Pancreas (tissue), 10 donors: Measurements from ENCODE around the gene NFS1. TPM values are rescaled to one million over a fixed set of nuclear protein-coding genes. Genes with fewer than 3 reads are reported as not detected.

Source experiments
- ATAC-seq, 4 donors: fragments of 200-7000 bp; cut with Tn5 transposase; one replicate each; pipeline versions ENCODE4 v1.8.0 to v1.9.1; 2020; ENCODE audit warnings: mild to moderate bottlenecking in 4 of 4, moderate library complexity in 4 of 4
- DNase-seq, 6 donors: peaks; one replicate each; pipeline ENCODE4 v3.0.0-alpha.2; 2020
- FAIRE-seq: peaks from 2 replicates; lab custom pipeline; 2012; peaks lifted over from hg19 to GRCh38; lab: Jason Lieb, UNC
- H3K27ac ChIP-seq, 4 donors: fragments of 200-600 bp; sonication (generic); 1 replicate in 3 of 4; 2 replicates in 1 of 4; pipeline versions ENCODE4 v1.5.0 to v1.8.0; 2020
- H3K27me3 ChIP-seq, 4 donors: fragments of 200-600 bp; one replicate each; pipeline ENCODE4 v1.8.0; 2021
- H3K36me3 ChIP-seq, 3 donors: fragments of 200-600 bp; sonication (generic) in 1 of 3; one replicate each; pipeline versions ENCODE4 v1.5.0 to v1.8.0; 2020 to 2021
- H3K4me1 ChIP-seq, 3 donors: fragments of 200-600 bp; one replicate each; pipeline ENCODE4 v1.8.0; 2021
- H3K4me3 ChIP-seq, 4 donors: fragments of 200-600 bp; sonication (generic) in 2 of 4; one replicate each; pipeline versions ENCODE4 v1.5.0 to v1.8.0; 2020 to 2021
- H3K9me3 ChIP-seq, 4 donors: fragments of 200-600 bp; one replicate each; pipeline ENCODE4 v1.8.0; 2021
- CTCF ChIP-seq, 4 donors: fragments of 200-600 bp; sonication (generic) in 3 of 4; IDR thresholded peaks; one replicate each; pipeline versions ENCODE4 v1.5.0 to v1.8.0; 2021; ENCODE audit warnings: antibody characterized with exemption in 4 of 4
- whole genome bisulfite sequencing, 2 donors: extraction: QIAGEN DNeasy Blood & Tissue Kit; methylation state at CpG; one replicate each; pipeline ENCODE4 v1.1.7; 2013; 5-methylcytosine and 5-hydroxymethylcytosine counted together
- intact Hi-C, 3 donors: fragments of 100-400 bp; cut with DNase I; formaldehyde crosslinking; loops; one replicate each; pipeline versions ENCODE4 v1.11.1 to v1.14.2; 2022
- polyA plus RNA-seq, 2 donors: library from polyadenylated mRNA; stranded (reverse); fragments of 200-250 nt; gene quantifications; one replicate each; pipeline ENCODE4 v1.2.3, GENCODE V29; 2013
- total RNA-seq, 6 donors: library from RNA; stranded (reverse); fragmentation: NEBNext Ultra II Directional in 4 of 6; extraction: Animal tissue kit (Norgen Biotek cat#: 25700) in 4 of 6; gene quantifications; one replicate each; pipeline versions ENCODE4 v1.2.1 to v1.2.4, GENCODE V29; 2021 to 2023
- donor health status: healthy with polysubstance abuse.
- donor health status: DM: no; HTN: no; CAD: no; lungs with moderate emphysema.
- donor health status: DM: no; HTN: no; CAD: no.
- donor health status: control.
- donor health status: control.
- donor health status: Bipolar disorder and iron deficiency.
- donor health status: DM: yes; HTN: yes; CAD: no.
- donor health status: DM: no; HTN: no; CAD: no.
- donor health status: DM: no; HTN: no; CAD: no.
- donor health status: DM: yes; HTN: yes; CAD: no.

Gene NFS1
- total and polyA plus RNA-seq, 8 donors, result 11.0 to 34.8 (median 15.2) TPM

- Histone ChIP-seq H3K4me3 (peak overlapping the region; percentile 5 to 53 (median 32)), H3K27ac (peak overlapping the region in 1 of 4 donors; percentile 8), H3K36me3 (no peaks in the 10 kb centered on the region), H3K4me1 (peaks cover 3 to 10% (median 7%) of the 10 kb centered on the region in 3 donors), H3K27me3 (no peaks in the 10 kb centered on the region), H3K9me3 (no peaks in the 10 kb centered on the region)
- FAIRE-seq, result no peak
- peak in 4 of 6 donors; percentile 42 to 86 (median 54) for DNase-seq
- intact Hi-C loops, result no loop called here
- TF ChIP-seq CTCF (IDR thresholded peaks at IDR 0.05), result no peak
- ATAC-seq, result no peak
- 8 to 16% methylated on average over 30 to 35 of the region's 35 CpGs for WGBS, 2 donors
These were observed 80.7 kb downstream of the NFS1 start for GRCh38 chr20:35618263-35619131.

Other genes with a start within 250 kb of the NFS1 start
- gene CEP250, start 243.8 kb downstream of the NFS1 start, total RNA-seq, result 10 to 100 TPM in 3 of 6 donors, 1 to 10 TPM in 3; 4.5 to 16.0 (median 10.0) TPM
- gene CEP250, start 243.8 kb downstream of the NFS1 start, polyA plus RNA-seq, result 10 to 100 TPM in 1 of 2 donors, 1 to 10 TPM in 1; 7.2 to 16.2 TPM
- gene C20orf173, start 169.7 kb downstream of the NFS1 start, total RNA-seq, result not detected
- gene C20orf173, start 169.7 kb downstream of the NFS1 start, polyA plus RNA-seq, result not detected
- 100 to 1,000 TPM; 112 to 167 (median 124) TPM for gene ERGIC3, start 157.3 kb downstream of the NFS1 start, total RNA-seq
- gene ERGIC3, start 157.3 kb downstream of the NFS1 start, polyA plus RNA-seq, result 100 to 1,000 TPM; 160 to 168 TPM
- 10 to 100 TPM; 32.7 to 65.9 (median 38.2) TPM for gene SPAG4, start 83.5 kb downstream of the NFS1 start, total RNA-seq
- 10 to 100 TPM; 32.2 to 51.3 TPM for gene SPAG4, start 83.5 kb downstream of the NFS1 start, polyA plus RNA-seq
- 100 to 1,000 TPM in 1 of 6 donors, 10 to 100 TPM in 5; 59.7 to 100 (median 70.6) TPM for gene CPNE1, start 34.5 kb downstream of the NFS1 start, total RNA-seq
- gene CPNE1, start 34.5 kb downstream of the NFS1 start, polyA plus RNA-seq, result 100 to 1,000 TPM; 131 to 138 TPM
- gene RBM12, start 34.5 kb downstream of the NFS1 start, total RNA-seq, result 10 to 100 TPM; 21.0 to 46.7 (median 28.3) TPM
- gene RBM12, start 34.5 kb downstream of the NFS1 start, polyA plus RNA-seq, result 1 to 10 TPM; 6.2 to 9.7 TPM
- gene ROMO1, start 53 bp upstream of the NFS1 start, total RNA-seq, result 10 to 100 TPM; 38.6 to 65.1 (median 62.0) TPM
- 100 to 1,000 TPM; 275 to 310 TPM for gene ROMO1, start 53 bp upstream of the NFS1 start, polyA plus RNA-seq
- gene RBM39, start 42.9 kb upstream of the NFS1 start, total RNA-seq, result 100 to 1,000 TPM in 4 of 6 donors, 10 to 100 TPM in 2; 98.7 to 200 (median 127) TPM
- 100 to 1,000 TPM; 255 to 426 TPM for gene RBM39, start 42.9 kb upstream of the NFS1 start, polyA plus RNA-seq
- gene PHF20, start 72.7 kb upstream of the NFS1 start, total RNA-seq, result 10 to 100 TPM; 11.1 to 20.3 (median 12.1) TPM
- gene PHF20, start 72.7 kb upstream of the NFS1 start, polyA plus RNA-seq, result 10 to 100 TPM in 1 of 2 donors, 1 to 10 TPM in 1; 9.4 to 11.9 TPM